ENCODE results near the gene MARVELD2. TPM values are rescaled to one million over a fixed set of nuclear protein-coding genes. Genes with fewer than 3 reads are reported as not detected.
A peak's percentile ranks its signal among the peaks of the same experiment; 100 is the strongest.

Gene MARVELD2
- total and polyA plus RNA-seq, 2 of the 13 experiments (the other 11 are each of a cell fraction or from before 2014, with no cell fraction given), result 11.1 to 15.4 TPM

GRCh38 chr5:69451941-69452647, 37.2 kb downstream of the MARVELD2 start (continued):
- TF ChIP-seq ZNF407 (CRISPR knock-in tag; IDR thresholded peaks at IDR 0.05; ENCODE audit: not compliant biosample characterization) (no peak), ZNF510 (CRISPR knock-in tag; IDR thresholded peaks at IDR 0.05; ENCODE audit: low read depth) (no peak), KDM6A (CRISPR knock-in tag; IDR thresholded peaks at IDR 0.05; ENCODE audit: low read depth) (peak; percentile 84), BCL6 (CRISPR knock-in tag; IDR thresholded peaks at IDR 0.05) (peak; percentile 77), CREM (IDR thresholded peaks at IDR 0.05) (peak; percentile 58; the same call in 1 of the 2 replicates), CREM (CRISPR knock-in tag; IDR thresholded peaks at IDR 0.05) (no peak), GATAD2A (CRISPR knock-in tag; IDR thresholded peaks at IDR 0.05) (peak; percentile 82), ZGPAT (CRISPR knock-in tag; IDR thresholded peaks at IDR 0.05) (peak; percentile 74), U2AF2 (IDR thresholded peaks at IDR 0.05; ENCODE audit: low read depth, low read length) (no peak), ZFP90 (CRISPR knock-in tag; IDR thresholded peaks at IDR 0.05; ENCODE audit: borderline replicate concordance) (no peak), TSC22D2 (CRISPR knock-in tag; IDR thresholded peaks at IDR 0.05; ENCODE audit: borderline replicate concordance) (no peak), ZFP1 (CRISPR knock-in tag; IDR thresholded peaks at IDR 0.05) (no peak), GATA4 (IDR thresholded peaks at IDR 0.05; ENCODE audit: borderline replicate concordance, low read depth) (peak; percentile 75; the same call in 1 of the 2 replicates), CAMTA2 (CRISPR knock-in tag; IDR thresholded peaks at IDR 0.05; ENCODE audit: borderline replicate concordance) (no peak), ARNT (IDR thresholded peaks at IDR 0.05) (no peak), PPARG (CRISPR knock-in tag; conservative IDR thresholded peaks at IDR 0.05) (peak; percentile 91), HNF4A (CRISPR knock-in tag; IDR thresholded peaks at IDR 0.05) (peak; percentile 86), ZSCAN9 (CRISPR knock-in tag; IDR thresholded peaks at IDR 0.05; ENCODE audit: borderline replicate concordance) (no peak)
- TF ChIP-seq, protein P1, sequence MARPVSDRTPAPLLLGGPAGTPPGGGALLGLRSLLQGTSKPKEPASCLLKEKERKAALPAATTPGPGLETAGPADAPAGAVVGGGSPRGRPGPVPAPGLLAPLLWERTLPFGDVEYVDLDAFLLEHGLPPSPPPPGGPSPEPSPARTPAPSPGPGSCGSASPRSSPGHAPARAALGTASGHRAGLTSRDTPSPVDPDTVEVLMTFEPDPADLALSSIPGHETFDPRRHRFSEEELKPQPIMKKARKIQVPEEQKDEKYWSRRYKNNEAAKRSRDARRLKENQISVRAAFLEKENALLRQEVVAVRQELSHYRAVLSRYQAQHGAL (CRISPR knock-in tag; IDR thresholded peaks at IDR 0.05; ENCODE audit: not compliant biosample characterization), result no peak
- TF ChIP-seq, protein P2, sequence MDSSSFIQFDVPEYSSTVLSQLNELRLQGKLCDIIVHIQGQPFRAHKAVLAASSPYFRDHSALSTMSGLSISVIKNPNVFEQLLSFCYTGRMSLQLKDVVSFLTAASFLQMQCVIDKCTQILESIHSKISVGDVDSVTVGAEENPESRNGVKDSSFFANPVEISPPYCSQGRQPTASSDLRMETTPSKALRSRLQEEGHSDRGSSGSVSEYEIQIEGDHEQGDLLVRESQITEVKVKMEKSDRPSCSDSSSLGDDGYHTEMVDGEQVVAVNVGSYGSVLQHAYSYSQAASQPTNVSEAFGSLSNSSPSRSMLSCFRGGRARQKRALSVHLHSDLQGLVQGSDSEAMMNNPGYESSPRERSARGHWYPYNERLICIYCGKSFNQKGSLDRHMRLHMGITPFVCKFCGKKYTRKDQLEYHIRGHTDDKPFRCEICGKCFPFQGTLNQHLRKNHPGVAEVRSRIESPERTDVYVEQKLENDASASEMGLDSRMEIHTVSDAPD (CRISPR knock-in tag; IDR thresholded peaks at IDR 0.05), result no peak

All from HepG2 (cell line).